Left ventricle myocardium inferior (tissue), 1 donor: ENCODE data around the gene RBFOX2. TPM values are rescaled to one million over a fixed set of nuclear protein-coding genes. Genes with fewer than 3 reads are reported as not detected.

Source experiments
- DNase-seq: peaks from one replicate; pipeline ENCODE4 v3.0.0-alpha.2; 2020
- H3K27ac ChIP-seq: fragments of 200-600 bp; replicated peaks from 2 replicates; pipeline ENCODE4 v1.8.0; 2021
- H3K27me3 ChIP-seq: fragments of 200-600 bp; 2 replicates; pipeline ENCODE4 v1.8.0; 2021; ENCODE audit warnings: low read depth
- H3K36me3 ChIP-seq: fragments of 200-600 bp; 2 replicates; pipeline ENCODE4 v1.8.0; 2021
- H3K4me1 ChIP-seq: fragments of 200-600 bp; 2 replicates; pipeline ENCODE4 v1.8.0; 2021
- H3K4me3 ChIP-seq: fragments of 200-600 bp; 2 replicates; pipeline ENCODE4 v1.8.0; 2021; ENCODE audit warnings: mild to moderate bottlenecking, moderate library complexity
- H3K9me3 ChIP-seq: fragments of 200-600 bp; replicated peaks from 2 replicates; pipeline ENCODE4 v1.8.0; 2021
- intact Hi-C: fragments of 100-400 bp; cut with micrococcal nuclease; formaldehyde crosslinking; loops from one replicate; pipeline ENCODE4 v1.11.0; 2022
- total RNA-seq: library from RNA; stranded (reverse); fragmentation: NEBNext Ultra II Directional; extraction: Animal tissue kit (Norgen Biotek cat#: 25700); gene quantifications from one replicate; pipeline ENCODE4 v1.2.1, GENCODE V29; 2021
- TF ChIP-seq, protein P1 (sequence below): fragments of 200-600 bp; IDR thresholded peaks from 2 replicates; pipeline ENCODE4 v1.8.0; 2021; ENCODE audit warnings: antibody characterized with exemption, mild to moderate bottlenecking, borderline replicate concordance
- donor health status: DM: no; HTN: yes; CAD: no; lungs with severe emphysema.

The RBFOX2 gene
- total RNA-seq, 1 donor from 2014 or later, result 75.4 TPM

DNA sequence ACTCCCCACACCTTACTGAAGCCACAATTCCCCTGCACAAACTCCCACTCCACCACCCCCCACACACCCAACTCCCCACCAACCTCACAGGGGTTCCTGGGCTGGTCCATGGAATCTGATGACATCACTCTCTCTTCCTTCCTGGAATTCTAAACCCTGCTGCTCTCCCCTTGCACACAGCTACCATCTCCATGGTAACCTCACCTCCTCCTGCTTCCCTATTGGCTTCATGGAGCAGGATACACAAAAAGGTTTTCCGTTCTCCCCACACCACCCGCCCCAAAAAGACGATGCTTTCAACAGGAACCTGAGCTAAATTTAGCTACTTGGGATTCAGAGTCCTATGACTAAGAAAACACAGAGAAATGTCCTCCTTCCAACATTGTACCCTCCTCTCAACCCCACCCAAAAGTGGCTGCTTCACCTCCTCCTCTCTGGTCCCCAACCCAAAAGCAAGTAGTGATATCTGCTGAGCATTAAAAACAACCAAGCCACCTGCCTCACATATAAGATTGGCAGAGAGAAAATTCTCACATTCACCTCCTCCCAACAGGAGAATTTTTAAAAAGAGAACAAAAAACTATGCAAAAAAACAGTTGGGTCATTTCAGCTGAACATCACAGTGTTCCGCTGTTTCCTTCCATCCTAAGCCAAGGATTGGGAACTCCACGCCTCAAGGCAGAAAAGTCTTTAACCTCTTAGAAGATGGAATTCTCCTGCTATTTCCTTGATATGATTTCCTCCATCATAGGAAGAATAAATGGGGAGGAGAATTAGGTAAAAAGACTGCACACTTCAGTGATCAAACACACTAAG lies 66.9 kb downstream of the RBFOX2 start:
- peak overlapping the region; percentile 5 for H3K4me3 ChIP-seq
- peak overlapping the region; percentile 87 for H3K27ac ChIP-seq
- intact Hi-C loops, result no loop called here
- H3K36me3 ChIP-seq, result no peaks in the 10 kb centered on the region
- H3K4me1 ChIP-seq, result peaks cover 59% of the 10 kb centered on the region
- DNase-seq, result peak; percentile 20
- TF ChIP-seq, protein P1, sequence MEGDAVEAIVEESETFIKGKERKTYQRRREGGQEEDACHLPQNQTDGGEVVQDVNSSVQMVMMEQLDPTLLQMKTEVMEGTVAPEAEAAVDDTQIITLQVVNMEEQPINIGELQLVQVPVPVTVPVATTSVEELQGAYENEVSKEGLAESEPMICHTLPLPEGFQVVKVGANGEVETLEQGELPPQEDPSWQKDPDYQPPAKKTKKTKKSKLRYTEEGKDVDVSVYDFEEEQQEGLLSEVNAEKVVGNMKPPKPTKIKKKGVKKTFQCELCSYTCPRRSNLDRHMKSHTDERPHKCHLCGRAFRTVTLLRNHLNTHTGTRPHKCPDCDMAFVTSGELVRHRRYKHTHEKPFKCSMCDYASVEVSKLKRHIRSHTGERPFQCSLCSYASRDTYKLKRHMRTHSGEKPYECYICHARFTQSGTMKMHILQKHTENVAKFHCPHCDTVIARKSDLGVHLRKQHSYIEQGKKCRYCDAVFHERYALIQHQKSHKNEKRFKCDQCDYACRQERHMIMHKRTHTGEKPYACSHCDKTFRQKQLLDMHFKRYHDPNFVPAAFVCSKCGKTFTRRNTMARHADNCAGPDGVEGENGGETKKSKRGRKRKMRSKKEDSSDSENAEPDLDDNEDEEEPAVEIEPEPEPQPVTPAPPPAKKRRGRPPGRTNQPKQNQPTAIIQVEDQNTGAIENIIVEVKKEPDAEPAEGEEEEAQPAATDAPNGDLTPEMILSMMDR, result no peak
- no peaks in the 10 kb centered on the region for H3K9me3 ChIP-seq
- H3K27me3 ChIP-seq, result no peaks in the 10 kb centered on the region

DNA sequence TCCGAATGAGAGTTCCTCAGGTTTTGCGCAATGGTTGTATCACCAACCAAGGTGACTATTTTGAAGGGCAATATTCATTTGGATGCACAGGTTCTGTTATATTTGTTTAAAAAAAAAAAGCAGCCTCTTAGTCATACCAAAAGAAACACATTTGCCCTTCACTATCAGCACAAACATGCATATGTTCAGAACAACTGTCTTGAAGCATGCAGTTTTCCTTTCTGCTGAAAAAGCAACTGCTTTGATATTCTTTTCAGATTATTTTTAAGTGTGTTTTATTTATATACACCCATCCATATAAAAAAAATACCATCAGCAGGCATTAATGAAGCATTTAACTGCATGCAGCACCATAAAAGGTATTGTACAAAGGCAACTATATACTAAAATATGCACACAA lies 67.8 kb downstream of the RBFOX2 start:
- Histone ChIP-seq H3K4me1 (peaks cover 59% of the 10 kb centered on the region), H3K36me3 (no peaks in the 10 kb centered on the region), H3K27ac (peak overlapping the region; percentile 87), H3K9me3 (no peaks in the 10 kb centered on the region), H3K27me3 (no peaks in the 10 kb centered on the region), H3K4me3 (peak overlapping the region; percentile 5)
- DNase-seq, result no peak
- TF ChIP-seq, protein P1, result no peak
- intact Hi-C loops, result no loop called here

- intact Hi-C loops, result no loop called here
- Histone ChIP-seq H3K4me3 (no peak overlapping the region), H3K27ac (peak overlapping the region; percentile 43), H3K36me3 (no peaks in the 10 kb centered on the region), H3K4me1 (peaks cover 59% of the 10 kb centered on the region), H3K9me3 (no peaks in the 10 kb centered on the region), H3K27me3 (no peaks in the 10 kb centered on the region)
- TF ChIP-seq, protein P1, result no peak
- no peak for DNase-seq
Observed at GRCh38 chr22:35959121-35959800, 69.4 kb downstream of the RBFOX2 start.

DNA sequence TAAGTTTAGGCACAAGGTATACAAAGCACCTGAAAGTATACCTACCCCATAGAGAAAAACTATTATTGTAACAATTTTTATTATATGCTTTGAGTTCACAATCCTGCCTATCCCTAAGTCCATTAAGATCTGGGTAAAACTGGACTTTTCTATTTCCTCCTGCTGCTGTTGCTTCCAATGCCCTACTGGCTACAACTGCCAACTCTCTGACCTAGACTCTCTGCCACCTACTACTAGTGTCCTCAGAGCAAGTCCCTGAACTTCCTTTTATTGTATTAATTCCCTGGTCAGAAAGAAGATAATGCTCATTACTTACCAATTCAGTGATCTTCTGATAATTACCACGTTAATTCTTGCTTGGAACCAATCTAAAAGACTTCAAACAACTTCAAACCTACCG lies 70.3 kb downstream of the RBFOX2 start:
- H3K4me1 ChIP-seq, result peaks cover 62% of the 10 kb centered on the region
- no peaks in the 10 kb centered on the region for H3K27me3 ChIP-seq
- no peaks in the 10 kb centered on the region for H3K36me3 ChIP-seq
- TF ChIP-seq, protein P1, result no peak
- no peak overlapping the region for H3K4me3 ChIP-seq
- peak overlapping the region; percentile 6 for H3K27ac ChIP-seq
- H3K9me3 ChIP-seq, result no peaks in the 10 kb centered on the region
- no peak for DNase-seq
- intact Hi-C loops, result no loop called here

DNA sequence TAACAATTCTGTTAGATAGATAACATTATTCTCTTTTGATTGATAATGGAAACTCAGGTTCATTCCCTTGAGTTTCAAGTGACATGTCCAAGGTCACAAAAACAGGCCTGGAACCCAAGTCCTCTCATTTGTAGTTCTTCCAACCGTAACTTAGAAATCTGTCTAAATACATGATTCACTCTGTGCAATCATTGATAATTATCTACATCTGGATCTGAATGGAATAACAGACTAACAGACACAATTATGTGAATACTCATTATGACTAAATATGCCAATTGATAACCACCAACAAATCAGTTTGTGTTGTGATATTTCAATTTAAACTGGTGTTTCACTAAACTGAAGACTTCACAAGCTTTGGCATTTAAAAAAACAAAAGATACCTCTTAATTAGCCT lies 71.0 kb downstream of the RBFOX2 start:
- no peaks in the 10 kb centered on the region for H3K9me3 ChIP-seq
- intact Hi-C loops, result no loop called here
- no peak overlapping the region for H3K4me3 ChIP-seq
- DNase-seq, result no peak
- no peaks in the 10 kb centered on the region for H3K36me3 ChIP-seq
- H3K27ac ChIP-seq, result no peak overlapping the region
- H3K4me1 ChIP-seq, result peaks cover 56% of the 10 kb centered on the region
- TF ChIP-seq, protein P1, result no peak
- no peaks in the 10 kb centered on the region for H3K27me3 ChIP-seq
